NCI-H128 (cell line): ENCODE results near the gene TBL1X.

Experiments
- DNase-seq: peaks from one replicate; lab custom pipeline; 2025; ENCODE audit not compliant: unreplicated experiment; lab: John Stamatoyannopoulos, UW

The TBL1X gene

DNA sequence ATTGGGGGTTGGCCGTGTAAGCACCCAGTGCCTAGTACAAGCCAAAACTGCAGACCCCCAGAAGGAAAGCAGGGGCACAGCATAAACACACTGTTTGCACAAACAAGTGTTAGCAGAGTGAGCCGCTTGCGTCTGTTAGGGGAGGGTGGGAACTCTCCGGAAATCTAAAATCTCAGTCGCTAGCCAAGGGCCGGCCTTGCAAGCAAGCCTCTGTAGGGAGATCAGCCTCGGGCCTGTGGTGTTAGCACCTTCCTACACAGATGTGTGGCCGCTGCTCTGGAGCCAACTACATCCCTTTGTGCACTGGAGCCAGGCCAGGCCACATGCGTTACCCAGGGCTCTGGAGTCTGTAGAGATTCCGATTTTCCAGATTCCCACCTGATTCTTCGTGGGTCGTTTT is 233.7 kb downstream of the TBL1X start:
- no peak for DNase-seq

DNA sequence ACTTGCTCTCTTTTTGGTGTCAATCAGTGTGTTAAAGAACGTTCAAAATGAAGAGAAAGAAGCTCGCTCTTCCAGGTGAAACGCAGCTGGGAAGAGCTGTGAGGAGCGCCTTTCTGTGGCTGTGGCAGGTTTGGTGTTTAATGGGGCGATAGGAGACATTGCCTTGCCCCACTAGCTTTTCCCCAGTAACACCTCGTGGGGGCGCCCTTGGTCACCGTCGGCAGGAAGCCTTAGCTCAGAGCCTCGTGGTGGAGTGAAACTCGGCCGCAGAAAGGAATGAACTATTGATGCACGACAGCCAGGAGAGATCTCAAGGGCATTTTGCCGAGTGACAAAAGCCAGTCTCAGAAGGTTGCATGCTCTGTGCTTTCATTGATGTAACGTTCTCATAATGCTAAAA is 235.7 kb downstream of the TBL1X start:
- no peak for DNase-seq

DNA sequence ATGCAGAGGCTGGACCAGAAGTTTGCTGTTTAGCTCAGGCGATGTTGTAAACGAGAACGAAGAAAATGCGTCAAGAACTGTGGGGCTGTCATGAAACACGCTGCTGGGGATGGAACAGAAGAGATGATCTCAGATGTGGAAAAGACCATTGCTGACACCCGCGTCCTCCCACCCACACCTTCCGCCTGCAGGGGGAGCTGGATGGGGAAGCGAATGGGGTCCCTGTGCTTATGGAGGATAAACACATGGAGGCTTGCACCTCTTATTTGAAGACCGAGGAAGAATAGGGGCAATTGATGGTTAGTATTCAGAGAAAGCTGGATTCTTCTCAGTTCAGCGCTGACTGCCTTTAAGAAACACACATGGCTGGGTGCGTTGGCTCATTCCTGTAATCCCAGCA is 236.9 kb downstream of the TBL1X start:
- DNase-seq: no peak

DNA sequence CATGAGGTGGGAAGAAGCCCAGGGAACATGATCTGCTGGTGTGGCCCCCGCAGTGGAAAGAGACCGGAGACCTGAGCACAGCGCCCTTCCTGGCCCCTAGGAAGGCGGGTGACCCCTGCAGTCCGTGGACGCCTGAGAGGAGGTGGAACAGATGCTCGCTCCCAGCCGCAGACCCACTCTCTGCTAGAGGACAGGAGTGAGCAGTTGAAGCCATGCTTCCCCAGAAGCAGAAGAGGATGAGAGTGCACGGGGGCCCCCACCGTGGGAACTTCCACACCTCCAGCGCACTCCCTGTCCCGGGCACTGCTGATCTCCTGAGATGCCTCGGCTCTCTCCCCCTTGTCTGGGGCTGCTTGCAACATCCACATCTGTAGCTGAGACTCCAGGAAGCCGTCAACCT is 238.5 kb downstream of the TBL1X start:
- DNase-seq: no peak

GRCh38 chrX:9704876-9705465 is 240.1 kb downstream of the TBL1X start:
- no peak for DNase-seq

- DNase-seq: no peak
These were observed 241.6 kb downstream of the TBL1X start for GRCh38 chrX:9706421-9706820.

- DNase-seq: no peak
These were observed 242.6 kb downstream of the TBL1X start for GRCh38 chrX:9707306-9708033.

DNA sequence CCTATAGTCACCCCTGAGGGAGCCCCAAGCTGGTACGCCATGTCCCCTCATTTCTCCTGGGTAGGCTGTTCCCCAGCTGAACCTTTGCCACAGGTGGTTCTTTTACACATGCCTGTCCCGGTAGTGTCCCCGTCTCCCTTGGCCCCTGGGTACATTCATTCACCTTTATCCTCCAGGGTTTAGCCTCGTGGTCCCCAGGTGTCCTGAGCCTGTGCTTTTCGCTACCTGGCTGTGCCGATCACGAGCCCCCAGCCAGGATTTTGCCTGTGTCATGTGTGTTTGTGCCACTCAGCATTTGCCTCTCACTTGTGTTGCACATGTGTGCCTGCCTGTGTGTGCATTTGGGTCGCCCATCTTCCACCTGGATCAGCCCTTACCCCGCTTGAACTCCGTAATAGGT is 243.2 kb downstream of the TBL1X start:
- DNase-seq: no peak

GRCh38 chrX:9708923-9709553 is 244.2 kb downstream of the TBL1X start:
- DNase-seq: peak; percentile 24

- no peak for DNase-seq
These were observed 245.5 kb downstream of the TBL1X start for GRCh38 chrX:9710332-9710731.

DNA sequence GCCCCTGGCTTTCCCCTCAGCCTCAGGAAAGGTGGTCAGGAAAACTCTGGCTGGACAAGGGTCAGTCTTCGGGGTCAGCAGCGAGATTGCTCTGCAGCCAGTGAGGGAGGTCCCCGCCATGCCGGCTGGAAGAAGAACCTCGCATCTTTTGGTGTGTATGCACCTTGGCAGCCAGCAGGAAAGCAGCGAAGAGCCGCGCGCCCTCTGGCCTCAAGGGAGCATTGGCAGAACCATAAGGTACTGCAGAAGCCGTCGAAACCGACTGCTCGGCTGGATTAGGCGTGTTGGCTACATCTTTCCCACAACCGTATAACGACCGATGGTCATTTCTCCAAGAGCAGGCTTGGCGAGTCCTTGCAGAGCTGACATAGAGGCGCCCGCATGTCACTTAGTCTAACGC is 252.5 kb downstream of the TBL1X start:
- DNase-seq: no peak

DNA sequence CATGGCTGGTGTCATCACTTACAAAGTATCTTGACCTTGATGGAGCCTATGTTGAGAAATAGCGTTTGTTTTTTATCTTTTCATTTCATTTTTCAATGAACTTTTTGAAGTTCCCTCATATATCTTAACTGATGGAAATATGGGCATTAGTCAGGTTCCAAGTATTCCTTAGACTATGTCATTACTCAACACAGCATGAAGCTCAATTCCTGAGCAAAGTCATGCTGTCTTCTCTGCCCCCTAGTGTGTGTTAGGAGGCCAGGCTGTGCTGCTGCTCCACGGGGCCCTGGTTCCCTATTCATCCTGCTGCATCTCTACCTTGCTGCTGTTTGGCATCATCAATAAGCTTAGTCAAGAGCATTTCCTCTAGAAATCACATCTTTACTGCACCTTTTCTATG is 259.9 kb downstream of the TBL1X start:
- no peak for DNase-seq

DNA sequence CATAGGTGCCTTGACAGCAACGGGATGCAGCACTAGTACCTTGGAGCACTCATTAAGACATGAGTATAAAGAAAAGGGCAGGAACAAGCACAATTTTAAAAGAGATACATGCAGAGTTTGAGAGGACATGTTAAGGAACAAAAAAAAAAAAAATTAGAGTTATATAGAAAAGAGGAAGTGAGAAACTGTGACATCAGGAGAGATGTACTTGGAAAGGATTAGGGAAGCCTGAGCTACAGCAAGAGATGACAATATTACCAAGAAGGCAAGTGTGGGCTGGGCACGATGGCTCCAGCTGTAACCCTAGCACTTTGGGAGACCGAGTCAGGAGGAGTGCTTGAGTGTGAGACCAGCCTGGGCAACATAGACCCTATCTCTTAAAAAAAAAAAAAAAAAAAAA is 263.4 kb downstream of the TBL1X start:
- no peak for DNase-seq

DNA sequence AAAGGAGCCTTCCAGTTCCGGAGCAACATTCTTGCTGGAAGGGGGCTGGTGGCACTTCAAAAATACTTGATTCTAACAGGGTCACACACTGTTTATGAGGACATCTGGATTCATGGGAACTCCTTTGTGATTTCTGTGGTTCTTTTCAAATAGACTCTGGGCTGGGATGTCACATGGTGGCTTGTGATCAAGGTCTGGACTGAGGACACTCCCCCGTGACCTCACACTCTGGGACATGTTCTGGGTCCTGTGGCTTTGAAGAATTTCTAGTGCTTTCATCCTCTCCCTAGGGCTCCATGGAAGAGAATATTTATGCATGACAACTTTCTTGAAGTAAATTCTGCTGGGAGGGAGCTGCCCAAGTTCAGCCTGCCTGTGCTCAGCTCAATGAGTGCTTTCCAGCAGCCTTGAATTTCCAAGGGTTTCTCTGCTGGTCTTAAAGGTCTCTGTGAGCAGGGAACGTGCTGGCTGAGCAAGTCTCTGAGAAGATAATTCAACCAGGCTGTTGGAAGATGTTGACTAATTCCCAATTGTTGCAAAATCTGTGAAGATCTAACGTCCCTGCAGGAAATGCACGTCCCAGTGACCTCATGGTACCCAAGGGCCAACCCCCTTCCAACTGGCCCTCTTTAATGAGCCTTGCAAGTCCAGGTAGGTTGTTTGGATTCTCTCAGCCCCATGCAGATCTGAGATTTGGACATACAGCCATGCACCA is 264.5 kb downstream of the TBL1X start:
- DNase-seq: no peak

- no peak for DNase-seq
These were observed 265.2 kb downstream of the TBL1X start for GRCh38 chrX:9730078-9730477.

- DNase-seq: no peak
These were observed 265.9 kb downstream of the TBL1X start for GRCh38 chrX:9730752-9731151.

GRCh38 chrX:9737363-9737762 is 272.5 kb downstream of the TBL1X start:
- no peak for DNase-seq

DNA sequence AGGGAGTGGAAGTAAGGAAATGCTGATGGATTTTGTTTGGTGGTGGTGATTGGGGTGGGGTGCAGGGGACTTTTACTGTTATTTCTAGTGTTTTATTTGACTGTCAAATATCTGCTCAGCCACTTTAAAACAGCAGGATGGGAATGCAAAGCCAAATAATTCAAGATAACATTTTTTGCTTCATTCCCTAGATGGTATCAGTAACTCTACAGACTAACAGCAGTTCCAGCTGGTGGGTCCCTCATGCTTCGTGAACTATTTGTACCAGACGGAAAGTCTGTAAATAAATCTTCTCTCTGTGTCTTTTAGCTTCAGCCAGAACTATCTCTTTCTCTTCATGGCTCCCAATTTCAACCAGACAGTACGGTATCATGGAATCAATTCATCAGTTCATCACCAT is 273.3 kb downstream of the TBL1X start:
- DNase-seq: no peak

GRCh38 chrX:9739130-9739529 is 274.3 kb downstream of the TBL1X start:
- no peak for DNase-seq

DNA sequence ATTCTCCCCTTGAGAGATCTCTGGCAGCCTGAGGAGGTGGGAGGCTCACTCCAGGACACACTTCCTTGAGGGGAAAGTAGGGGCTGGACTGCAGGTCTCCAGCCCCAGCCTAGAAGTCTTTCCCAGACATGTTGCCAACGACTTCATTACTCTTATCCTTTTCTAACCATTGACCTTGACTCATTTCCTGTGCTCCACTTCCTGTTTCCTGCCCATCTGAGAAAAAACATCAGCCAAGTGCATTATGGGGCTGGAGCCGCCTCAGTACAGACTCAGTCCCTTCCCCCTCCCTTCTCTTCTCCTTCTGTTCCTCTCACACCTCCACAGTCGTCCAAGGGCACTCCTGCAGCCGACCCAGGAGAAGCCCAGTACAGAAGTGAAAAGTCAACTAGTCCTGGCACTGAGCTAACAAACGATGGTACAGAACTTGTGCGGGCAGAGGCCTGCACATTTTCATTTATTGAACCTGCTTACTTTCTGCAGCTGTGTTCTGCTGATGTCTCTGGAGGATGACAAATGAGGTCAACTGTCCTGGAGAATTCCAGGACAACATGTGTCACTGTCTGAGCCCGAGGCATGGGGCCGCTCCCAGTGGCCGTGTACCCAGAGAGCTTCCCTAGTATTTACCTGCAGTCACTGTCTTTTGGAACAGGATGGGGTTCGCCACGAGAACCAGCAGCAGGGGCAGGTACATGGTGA is 280.7 kb downstream of the TBL1X start:
- DNase-seq: no peak

- DNase-seq: no peak
These were observed 281.5 kb downstream of the TBL1X start for GRCh38 chrX:9746148-9746888.
